ENCODE results near the gene FAM136A.
A peak's percentile ranks its signal among the peaks of the same experiment; 100 is the strongest.
"Not testable (repeated sequence)": the region's sequence is repeated elsewhere in the genome, so short reads cannot be mapped to it uniquely, and the experiment has no call there.

FAM136A gene

GRCh38 chr2:70301344-70302194 is at the start of gene FAM136A:
FAM136A (minus strand) TSS chr2:70302067; CDS start chr2:70302011, 56 bp downstream.
- DNase-seq, result peak; percentile 75

- DNase-seq, result no peak
These were observed 48.2 kb upstream of the FAM136A start for GRCh38 chr2:70349921-70350685.

GRCh38 chr2:70347831-70348230 is 46.0 kb upstream of the FAM136A start:
- DNase-seq, result no peak

- no peak for DNase-seq
These were observed 42.3 kb upstream of the FAM136A start for GRCh38 chr2:70344195-70344594.

- DNase-seq, result no peak
These were observed 39.6 kb upstream of the FAM136A start for GRCh38 chr2:70341477-70341765.

- no peak for DNase-seq
These were observed 39.1 kb upstream of the FAM136A start for GRCh38 chr2:70340761-70341476.

GRCh38 chr2:70340075-70340474 is 38.2 kb upstream of the FAM136A start:
- no peak for DNase-seq

- no peak for DNase-seq
These were observed 34.7 kb upstream of the FAM136A start for GRCh38 chr2:70336552-70336951.

GRCh38 chr2:70331012-70331411 is 29.1 kb upstream of the FAM136A start:
- no peak for DNase-seq

- DNase-seq, result peak; percentile 80
These were observed 28.6 kb upstream of the FAM136A start for GRCh38 chr2:70330476-70330875.

- no peak for DNase-seq
These were observed 27.2 kb upstream of the FAM136A start for GRCh38 chr2:70328921-70329561.

- DNase-seq, result no peak
These were observed 24.0 kb upstream of the FAM136A start for GRCh38 chr2:70325875-70326274.

GRCh38 chr2:70322518-70322917 is 20.7 kb upstream of the FAM136A start:
- no peak for DNase-seq

- no peak for DNase-seq
These were observed 19.5 kb upstream of the FAM136A start for GRCh38 chr2:70321370-70321769.

GRCh38 chr2:70314640-70315039 is 12.8 kb upstream of the FAM136A start:
- DNase-seq, result no peak

- no peak for DNase-seq
These were observed 10.7 kb upstream of the FAM136A start for GRCh38 chr2:70312560-70312959.

GRCh38 chr2:70310899-70311298 is 9.0 kb upstream of the FAM136A start:
- DNase-seq, result no peak

GRCh38 chr2:70305531-70305930 is 3.7 kb upstream of the FAM136A start:
- DNase-seq, result no peak

GRCh38 chr2:70304498-70304897 is 2.6 kb upstream of the FAM136A start:
- no peak for DNase-seq

GRCh38 chr2:70303186-70303585 is 1.3 kb upstream of the FAM136A start:
- no peak for DNase-seq

GRCh38 chr2:70302195-70302546 is 304 bp upstream of the FAM136A start:
- not testable (repeated sequence) for DNase-seq

- DNase-seq, result no peak
These were observed 1.0 kb downstream of the FAM136A start for GRCh38 chr2:70300771-70301343.

- DNase-seq, result not testable (repeated sequence)
These were observed 4.0 kb downstream of the FAM136A start for GRCh38 chr2:70297828-70298227.
